ENCODE measurements around the gene WNT5A.

The WNT5A gene

DNA sequence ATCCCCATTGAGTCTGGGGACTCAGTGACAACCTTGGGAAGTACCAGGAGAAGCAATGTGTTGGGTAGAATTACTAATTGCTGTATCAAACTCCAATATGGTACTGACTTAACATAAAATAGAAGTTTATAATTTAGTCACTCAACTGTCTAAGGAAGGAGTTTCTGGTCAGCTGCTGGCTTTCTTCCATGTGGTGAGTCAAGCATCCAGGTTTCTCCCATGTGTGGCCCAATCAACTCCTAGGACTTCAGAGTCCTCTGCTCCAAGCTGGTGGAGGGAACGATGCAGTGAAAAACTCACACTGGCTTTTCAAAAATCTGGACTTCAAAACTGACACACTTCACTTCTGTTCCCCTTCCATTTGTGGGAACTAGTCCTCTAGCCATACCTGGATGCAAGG lies 25.2 kb downstream of the WNT5A start:
- no peaks in the 10 kb centered on the region for H3K4me1 ChIP-seq (ENCODE audit: insufficient read depth, low read length, severe bottlenecking)
- no peaks in the 10 kb centered on the region for H3F3A ChIP-seq (ENCODE audit: insufficient read depth, low read length)
- no peak overlapping the region for H2AFZ ChIP-seq (ENCODE audit: low read length)
- no peak overlapping the region for H3K4me2 ChIP-seq (ENCODE audit: low read length)
- H4K20me1 ChIP-seq (ENCODE audit: insufficient read depth, low read length): no peaks in the 10 kb centered on the region
- H3K9me2 ChIP-seq (ENCODE audit: low read depth, low read length): no peaks in the 10 kb centered on the region
- TF ChIP-seq EZH2 (IDR thresholded peaks at IDR 0.05; ENCODE audit: borderline replicate concordance, low read length): no peak
- TF ChIP-seq, protein P1, sequence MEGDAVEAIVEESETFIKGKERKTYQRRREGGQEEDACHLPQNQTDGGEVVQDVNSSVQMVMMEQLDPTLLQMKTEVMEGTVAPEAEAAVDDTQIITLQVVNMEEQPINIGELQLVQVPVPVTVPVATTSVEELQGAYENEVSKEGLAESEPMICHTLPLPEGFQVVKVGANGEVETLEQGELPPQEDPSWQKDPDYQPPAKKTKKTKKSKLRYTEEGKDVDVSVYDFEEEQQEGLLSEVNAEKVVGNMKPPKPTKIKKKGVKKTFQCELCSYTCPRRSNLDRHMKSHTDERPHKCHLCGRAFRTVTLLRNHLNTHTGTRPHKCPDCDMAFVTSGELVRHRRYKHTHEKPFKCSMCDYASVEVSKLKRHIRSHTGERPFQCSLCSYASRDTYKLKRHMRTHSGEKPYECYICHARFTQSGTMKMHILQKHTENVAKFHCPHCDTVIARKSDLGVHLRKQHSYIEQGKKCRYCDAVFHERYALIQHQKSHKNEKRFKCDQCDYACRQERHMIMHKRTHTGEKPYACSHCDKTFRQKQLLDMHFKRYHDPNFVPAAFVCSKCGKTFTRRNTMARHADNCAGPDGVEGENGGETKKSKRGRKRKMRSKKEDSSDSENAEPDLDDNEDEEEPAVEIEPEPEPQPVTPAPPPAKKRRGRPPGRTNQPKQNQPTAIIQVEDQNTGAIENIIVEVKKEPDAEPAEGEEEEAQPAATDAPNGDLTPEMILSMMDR (IDR thresholded peaks at IDR 0.05; ENCODE audit: low read length): no peak
- H3K9me3 ChIP-seq (ENCODE audit: low read length): no peaks in the 10 kb centered on the region
- H3K36me3 ChIP-seq (ENCODE audit: insufficient read depth, low read length): no peaks in the 10 kb centered on the region
- H3K4me3 ChIP-seq (ENCODE audit: low read depth, low read length, poor library complexity, severe bottlenecking): no peak overlapping the region
- no peak overlapping the region for H3K27ac ChIP-seq (ENCODE audit: low read depth, low read length, poor library complexity, severe bottlenecking)
- H3K9ac ChIP-seq (ENCODE audit: low read length): no peak overlapping the region
- no peaks in the 10 kb centered on the region for H3K27me3 ChIP-seq (ENCODE audit: insufficient read depth, low read length)
- H3K79me2 ChIP-seq (ENCODE audit: insufficient read depth, low read length): no peaks in the 10 kb centered on the region

DNA sequence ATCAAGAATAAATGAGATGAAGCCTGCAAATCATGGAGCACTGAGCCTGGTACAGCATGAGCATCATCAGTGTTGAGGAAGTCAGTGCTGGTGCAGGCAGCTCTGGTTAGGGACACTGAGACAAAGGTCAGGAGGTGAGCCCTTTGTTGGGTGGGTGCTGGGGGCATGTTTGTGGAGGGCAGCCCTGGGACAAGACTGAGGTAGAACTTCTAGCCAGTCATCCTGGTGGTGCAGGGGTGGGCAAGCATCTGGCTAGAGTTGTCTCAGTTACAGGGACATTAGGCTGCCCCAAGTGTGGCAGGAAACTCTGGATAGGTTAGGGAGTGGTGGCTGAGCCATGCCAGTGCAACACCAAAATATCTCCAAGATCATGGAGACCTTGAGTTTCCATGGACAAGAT lies 27.3 kb downstream of the WNT5A start:
- Histone ChIP-seq H4K20me1 (ENCODE audit: insufficient read depth, low read length) (no peaks in the 10 kb centered on the region), H3K36me3 (ENCODE audit: insufficient read depth, low read length) (no peaks in the 10 kb centered on the region), H3K79me2 (ENCODE audit: insufficient read depth, low read length) (no peaks in the 10 kb centered on the region), H3F3A (ENCODE audit: insufficient read depth, low read length) (no peaks in the 10 kb centered on the region), H3K4me3 (ENCODE audit: low read depth, low read length, poor library complexity, severe bottlenecking) (no peak overlapping the region), H3K4me1 (ENCODE audit: insufficient read depth, low read length, severe bottlenecking) (no peaks in the 10 kb centered on the region), H3K27ac (ENCODE audit: low read depth, low read length, poor library complexity, severe bottlenecking) (no peak overlapping the region), H3K9me2 (ENCODE audit: low read depth, low read length) (no peaks in the 10 kb centered on the region), H2AFZ (ENCODE audit: low read length) (no peak overlapping the region), H3K27me3 (ENCODE audit: insufficient read depth, low read length) (no peaks in the 10 kb centered on the region), H3K9me3 (ENCODE audit: low read length) (no peaks in the 10 kb centered on the region), H3K4me2 (ENCODE audit: low read length) (no peak overlapping the region), H3K9ac (ENCODE audit: low read length) (no peak overlapping the region)
- TF ChIP-seq, protein P1 (IDR thresholded peaks at IDR 0.05; ENCODE audit: low read length): no peak
- TF ChIP-seq EZH2 (IDR thresholded peaks at IDR 0.05; ENCODE audit: borderline replicate concordance, low read length): no peak

DNA sequence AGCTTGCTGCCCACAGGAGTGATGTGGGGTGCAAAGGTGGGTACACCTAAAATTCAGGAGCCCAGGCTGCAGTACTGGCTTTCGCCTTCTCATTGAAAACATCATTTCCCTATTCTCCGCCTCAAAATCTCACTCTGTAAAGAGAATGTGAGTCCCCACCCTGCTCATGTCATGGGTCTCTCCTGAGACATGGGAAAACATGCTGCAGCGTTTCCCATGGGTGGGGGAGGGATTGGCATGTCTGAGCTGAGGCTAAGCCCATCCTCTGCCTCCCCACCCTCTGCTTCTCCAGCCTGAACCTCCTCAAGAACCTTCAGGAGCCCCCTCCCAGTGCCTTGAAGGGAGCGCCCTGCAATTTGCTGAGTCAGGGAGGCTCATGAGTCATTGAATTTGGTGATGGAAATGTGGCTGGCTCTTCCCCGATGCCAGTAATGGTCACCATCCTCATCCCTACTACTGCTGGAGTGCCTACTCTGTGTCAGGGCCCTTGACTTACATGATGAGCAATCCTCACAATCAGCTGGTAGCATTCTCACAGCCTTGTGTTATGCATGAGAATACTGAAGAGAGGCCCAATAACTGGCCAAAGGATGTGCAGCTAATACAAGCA lies 28.8 kb downstream of the WNT5A start:
- Histone ChIP-seq H3K9ac (ENCODE audit: low read length) (no peak overlapping the region), H3K9me3 (ENCODE audit: low read length) (no peaks in the 10 kb centered on the region), H3K4me3 (ENCODE audit: low read depth, low read length, poor library complexity, severe bottlenecking) (no peak overlapping the region), H3K27ac (ENCODE audit: low read depth, low read length, poor library complexity, severe bottlenecking) (no peak overlapping the region), H3K27me3 (ENCODE audit: insufficient read depth, low read length) (no peaks in the 10 kb centered on the region), H3K9me2 (ENCODE audit: low read depth, low read length) (no peaks in the 10 kb centered on the region), H3K36me3 (ENCODE audit: insufficient read depth, low read length) (no peaks in the 10 kb centered on the region), H3F3A (ENCODE audit: insufficient read depth, low read length) (no peaks in the 10 kb centered on the region), H3K79me2 (ENCODE audit: insufficient read depth, low read length) (no peaks in the 10 kb centered on the region), H3K4me2 (ENCODE audit: low read length) (no peak overlapping the region), H4K20me1 (ENCODE audit: insufficient read depth, low read length) (no peaks in the 10 kb centered on the region), H3K4me1 (ENCODE audit: insufficient read depth, low read length, severe bottlenecking) (no peaks in the 10 kb centered on the region), H2AFZ (ENCODE audit: low read length) (no peak overlapping the region)
- no peak for TF ChIP-seq EZH2 (IDR thresholded peaks at IDR 0.05; ENCODE audit: borderline replicate concordance, low read length)
- TF ChIP-seq, protein P1 (IDR thresholded peaks at IDR 0.05; ENCODE audit: low read length): no peak

Measured in OCI-LY1 (cell line).